DMS153 treated with DMSO at 0.1 percent for 48 hours (cell line): ENCODE measurements around the gene TNKS2.
"Not testable (repeated sequence)": the region's sequence is repeated elsewhere in the genome, so short reads cannot be mapped to it uniquely, and the experiment has no call there.

Source experiments
- DNase-seq: peaks from one replicate; lab custom pipeline; 2025; ENCODE audit not compliant: unreplicated experiment; lab: John Stamatoyannopoulos, UW

TNKS2 gene

DNA sequence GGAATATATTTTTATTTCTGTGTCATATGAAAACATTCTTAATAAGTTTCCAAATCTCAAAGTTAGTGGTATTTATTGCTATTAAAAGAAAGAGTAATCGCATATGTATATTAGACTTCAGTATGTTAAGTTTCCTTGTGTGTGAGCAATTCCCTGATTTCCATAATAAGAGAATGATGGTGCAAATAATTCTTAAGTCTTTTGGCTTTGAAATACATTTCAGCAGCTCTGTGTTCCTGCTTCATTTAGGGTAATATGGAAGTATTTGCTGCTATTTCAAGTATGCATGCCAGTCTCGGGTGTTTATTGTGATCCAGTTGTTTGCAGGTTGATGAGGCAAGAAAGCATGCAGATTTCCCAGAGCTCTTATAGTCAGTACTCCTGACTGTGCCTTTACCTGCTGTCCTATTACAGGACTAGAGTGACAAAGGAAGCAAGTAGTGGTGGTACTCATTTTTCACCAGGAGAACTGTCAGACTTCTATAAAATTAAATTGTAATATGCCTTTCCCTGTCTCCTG lies 67.4 kb downstream of the TNKS2 start:
- no peak for DNase-seq

DNA sequence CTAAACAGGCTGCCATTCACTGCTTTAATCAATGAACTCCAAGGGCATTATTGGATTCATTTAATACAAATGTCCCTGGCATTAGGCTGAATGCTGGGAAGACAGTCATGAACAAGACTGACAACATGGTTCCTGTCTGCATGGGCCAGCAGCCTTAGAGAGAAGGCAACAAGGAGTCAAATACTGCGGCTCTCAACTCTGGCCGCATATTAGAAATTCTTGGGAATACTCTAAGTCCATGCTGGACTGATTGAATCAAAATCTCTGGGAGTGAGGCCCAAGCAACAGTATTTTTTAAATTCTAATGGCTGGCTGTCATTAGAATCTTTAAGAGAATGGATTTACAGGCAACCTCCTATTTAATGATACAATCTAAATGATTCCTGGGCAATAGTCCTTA lies 76.9 kb downstream of the TNKS2 start:
- no peak for DNase-seq

DNA sequence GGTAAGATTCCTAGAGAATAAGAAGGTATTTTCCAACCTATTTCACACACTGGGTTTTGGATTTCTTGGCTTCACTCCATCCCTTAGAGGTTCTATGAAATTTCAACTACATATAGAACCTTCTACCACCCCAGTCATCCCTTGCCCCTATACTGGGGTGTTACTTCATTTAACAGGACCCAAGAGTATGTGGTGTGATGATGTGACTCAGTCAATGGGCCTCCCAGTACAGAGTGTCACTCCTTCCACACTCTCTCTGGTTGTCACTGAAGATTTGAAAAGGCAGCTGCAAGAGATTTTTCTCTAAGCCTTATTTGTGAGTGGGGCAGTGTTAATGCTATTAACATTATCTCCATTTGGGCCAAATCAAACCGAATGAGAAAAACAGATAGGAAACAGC lies 77.6 kb downstream of the TNKS2 start:
- no peak for DNase-seq

DNA sequence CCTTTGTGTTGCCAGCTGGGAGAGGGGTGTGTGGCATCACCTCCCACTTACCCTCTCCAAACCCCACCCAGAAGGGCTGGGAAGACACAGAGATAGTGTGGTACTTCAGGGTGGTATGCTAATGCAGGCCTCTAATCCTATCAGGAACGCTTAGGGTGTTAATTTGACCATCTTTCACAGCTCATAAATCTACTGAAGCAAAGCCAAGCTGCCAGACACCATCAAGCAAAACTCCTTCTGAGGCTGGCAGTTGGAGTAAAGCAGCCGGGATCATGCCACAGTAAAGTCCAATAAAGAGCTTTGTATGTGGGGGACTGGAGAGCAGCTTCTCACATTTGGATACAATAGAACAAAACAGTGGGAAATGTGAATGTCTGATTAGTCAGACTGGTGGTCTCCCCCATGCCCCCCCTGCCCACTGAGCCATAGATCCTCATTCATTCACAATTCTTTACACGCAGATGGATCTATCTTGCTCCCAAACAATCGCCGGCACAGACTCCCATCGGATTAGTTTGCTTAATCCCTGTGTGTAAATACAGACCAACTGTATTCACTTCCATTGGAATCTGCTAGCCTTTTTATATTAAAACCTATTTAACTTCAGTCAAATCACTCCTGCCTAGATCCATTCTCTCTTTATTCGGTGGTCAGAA lies 81.4 kb downstream of the TNKS2 start:
- DNase-seq, result no peak

DNA sequence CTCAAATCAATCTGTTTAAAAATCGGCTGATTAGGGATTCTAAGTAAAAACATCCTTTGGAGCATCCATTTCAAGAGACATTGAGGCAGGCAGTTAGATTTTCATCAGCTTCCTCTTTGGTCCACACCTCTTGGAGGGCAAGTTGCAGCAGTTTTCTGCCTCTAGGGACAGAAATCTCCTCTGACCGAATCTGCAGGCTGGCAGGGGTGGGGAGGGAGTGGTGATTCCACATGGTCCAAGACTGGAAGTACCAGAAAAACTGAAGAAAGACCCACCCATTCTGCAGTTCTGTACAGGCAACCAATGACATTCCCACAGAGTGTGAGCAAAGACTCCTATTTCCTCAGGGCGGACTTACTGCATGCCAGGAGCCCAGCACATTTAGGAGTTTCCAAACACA lies 82.1 kb downstream of the TNKS2 start:
- DNase-seq, result no peak

DNA sequence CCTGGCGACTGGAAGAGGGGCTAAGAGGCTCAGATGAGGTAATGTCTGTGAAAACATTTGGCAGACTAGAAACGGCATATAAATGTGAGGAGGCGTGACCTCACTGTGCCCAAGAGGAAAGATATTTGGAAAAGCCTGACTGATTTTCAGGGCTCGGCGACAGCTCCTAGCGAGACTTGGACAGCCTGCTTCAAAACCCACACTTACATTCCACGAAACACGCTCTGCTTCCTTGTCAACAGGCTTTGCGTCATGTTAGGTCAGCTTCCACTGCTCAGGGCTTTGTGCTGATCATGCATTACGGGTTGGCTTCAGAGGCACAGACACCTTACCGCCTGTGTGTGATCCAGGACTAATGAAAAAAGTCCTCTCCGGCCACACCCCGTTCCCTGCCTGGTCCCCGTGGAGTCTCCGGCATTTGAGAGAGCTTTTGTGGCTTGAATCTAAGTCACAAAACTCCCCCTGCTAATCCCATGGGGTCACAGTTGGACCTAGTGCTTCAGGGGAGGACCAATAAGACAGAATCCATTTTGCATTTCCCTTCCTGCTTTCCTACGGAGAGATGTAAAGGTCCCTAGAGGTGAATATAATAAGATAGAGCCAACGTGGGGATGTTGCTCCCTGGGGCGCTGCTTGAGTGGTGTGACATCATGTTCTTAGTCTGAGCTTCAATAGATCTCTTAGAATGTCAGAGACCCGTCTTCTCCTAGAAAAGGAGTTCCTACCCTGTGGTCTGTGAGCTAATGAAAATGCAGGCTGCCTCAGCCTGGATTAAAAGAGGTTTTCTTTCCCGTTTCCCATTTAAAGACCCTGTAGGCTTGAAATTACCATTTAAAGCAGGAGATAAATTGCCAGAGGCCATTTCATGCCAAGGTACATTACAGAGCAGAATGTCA lies 85.6 kb downstream of the TNKS2 start:
- peak; percentile 45 for DNase-seq

DNA sequence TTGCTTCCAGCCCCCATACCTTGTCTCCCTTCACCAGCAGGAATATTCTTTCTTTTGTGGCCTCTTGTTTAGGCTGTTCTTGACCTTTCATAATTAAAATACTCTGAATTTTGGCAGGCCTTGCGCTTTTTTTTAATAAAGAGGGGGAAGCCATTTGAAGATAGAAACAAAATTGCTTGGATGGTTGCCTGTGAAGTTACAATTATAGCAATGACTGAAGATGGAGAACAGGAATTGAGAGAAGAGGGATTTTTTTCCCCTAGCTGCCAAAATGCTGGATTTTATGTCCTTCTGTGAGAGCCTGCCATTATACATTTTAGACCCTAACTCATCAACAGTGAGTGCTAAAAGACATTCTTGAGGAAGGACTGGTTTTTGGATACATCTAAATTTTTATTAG lies 86.3 kb downstream of the TNKS2 start:
- no peak for DNase-seq

DNA sequence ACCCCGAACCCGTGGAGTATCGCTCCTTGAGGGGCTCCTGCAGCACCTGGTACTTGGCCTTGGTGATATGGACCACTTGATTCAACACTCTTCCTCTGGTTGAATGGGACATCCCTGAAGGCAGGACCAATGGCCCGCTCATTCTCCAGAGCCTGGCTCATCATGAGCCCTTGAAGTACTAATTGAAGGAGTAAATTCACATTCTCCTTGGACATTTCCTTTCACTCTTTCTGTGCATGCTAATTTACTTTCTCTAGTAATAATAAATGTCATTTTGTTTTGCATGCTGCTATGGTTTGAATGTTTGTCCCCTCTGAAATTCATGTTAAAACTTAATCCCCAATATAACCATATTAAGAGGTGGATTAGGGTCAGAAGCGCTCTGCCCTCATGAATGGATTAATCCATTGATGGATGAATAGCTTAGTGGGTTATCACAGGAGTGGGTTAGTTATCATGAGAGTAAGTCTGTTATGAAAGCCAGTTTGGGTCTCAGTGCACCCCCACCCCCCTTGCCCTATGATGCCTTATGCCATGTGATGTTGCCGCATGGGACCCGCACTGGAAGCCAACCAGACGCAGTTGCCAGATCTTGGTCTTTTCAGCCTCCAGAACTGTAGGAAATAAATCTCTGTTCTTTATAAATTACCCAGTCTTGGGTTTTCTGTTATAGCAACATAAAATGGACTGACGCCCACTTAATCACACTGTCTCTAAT lies 87.3 kb downstream of the TNKS2 start:
- DNase-seq, result no peak

DNA sequence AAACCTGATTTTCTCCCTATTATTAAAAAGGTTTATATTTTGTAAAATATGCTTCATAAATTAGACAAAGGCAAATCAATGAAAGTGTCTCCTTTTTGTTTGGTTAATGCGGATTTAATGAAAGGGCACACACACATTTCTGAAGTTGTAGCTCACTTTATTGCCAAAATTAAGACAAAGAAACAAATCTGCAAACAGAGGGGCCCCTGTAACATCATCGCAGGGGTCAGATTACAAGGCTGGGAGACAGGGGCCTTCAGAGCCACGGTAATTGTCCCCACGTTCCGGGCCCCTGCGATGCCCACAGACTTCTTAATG lies 88.7 kb downstream of the TNKS2 start:
- no peak for DNase-seq

DNA sequence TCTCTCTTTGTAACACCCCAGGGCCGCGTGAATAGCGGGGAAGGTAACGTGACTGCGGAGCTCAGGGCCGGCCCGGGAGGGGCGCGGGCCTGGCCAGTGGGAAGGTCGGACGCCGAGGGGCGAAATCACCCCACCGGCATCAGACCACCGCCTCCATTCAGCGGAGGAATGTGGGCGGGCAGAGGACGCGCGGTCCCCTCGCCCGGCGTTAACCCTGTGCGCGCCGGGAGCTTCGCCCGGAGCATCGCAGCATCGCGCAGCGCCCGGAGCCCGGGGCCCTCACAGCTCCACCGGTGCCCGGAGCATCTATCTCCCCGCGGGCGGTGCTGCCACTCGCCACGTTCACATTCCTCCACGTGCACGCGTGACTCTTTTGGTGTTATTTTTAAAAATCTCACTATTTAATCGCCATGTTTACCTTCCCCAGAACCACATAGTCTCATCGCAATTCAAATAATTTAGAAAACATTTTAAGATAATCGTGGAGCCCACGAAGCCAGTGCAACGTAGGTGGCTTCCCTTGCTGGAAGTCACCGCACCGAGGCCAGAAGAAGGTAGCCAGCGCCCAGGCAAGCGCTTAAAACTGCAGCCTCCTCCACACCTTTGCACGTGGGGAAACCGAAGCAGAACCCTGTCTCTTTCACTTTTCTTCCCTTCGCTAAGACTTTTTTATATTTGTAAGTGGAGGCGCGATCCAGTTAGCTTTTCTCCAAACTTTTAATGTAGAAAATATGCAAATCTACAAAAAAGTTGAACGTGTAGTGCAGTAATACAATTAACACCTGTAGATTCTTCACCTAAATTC lies 89.2 kb downstream of the TNKS2 start:
- DNase-seq, result no peak

DNA sequence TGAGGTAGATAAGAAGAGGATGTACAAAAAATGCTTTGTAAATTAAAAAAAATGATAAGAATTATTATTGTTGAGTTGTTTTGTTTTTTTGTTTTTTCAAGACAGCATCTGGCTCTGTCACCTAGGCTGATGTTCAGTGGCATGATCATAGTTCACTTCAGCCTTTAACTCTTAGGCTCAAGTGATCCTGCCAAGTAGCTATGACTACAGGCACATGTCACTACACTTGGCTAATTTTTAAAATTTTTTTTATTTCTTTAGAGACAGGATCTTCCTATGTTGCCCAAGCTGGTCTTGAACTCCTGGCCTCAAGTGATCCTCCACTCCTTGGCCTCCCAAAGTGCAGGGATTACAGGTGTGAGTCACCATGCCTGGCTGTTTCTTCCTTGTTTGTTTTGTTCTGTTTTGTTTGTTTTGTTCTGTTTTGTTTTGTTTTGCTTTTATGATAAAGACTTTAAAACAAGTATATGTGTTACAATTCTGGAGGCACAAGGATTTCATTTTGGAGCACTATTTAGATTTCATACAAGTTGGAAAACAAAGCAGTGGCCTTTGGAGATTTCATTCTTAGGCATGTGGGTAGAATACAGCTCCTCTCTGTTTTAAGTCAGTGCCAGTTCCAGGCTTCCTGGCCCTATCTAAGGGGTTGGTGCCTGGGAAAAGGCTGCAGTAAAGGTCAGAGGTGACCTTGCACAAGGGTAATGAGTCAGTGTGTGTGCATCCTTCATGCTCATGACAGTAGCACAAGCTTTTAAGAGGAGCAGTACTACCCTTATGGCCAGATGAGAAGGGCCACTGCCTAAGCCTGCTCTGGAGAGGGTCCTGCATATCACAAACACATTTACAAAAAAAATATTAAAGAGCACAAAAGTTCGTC lies 93.1 kb downstream of the TNKS2 start:
- DNase-seq, result no peak

DNA sequence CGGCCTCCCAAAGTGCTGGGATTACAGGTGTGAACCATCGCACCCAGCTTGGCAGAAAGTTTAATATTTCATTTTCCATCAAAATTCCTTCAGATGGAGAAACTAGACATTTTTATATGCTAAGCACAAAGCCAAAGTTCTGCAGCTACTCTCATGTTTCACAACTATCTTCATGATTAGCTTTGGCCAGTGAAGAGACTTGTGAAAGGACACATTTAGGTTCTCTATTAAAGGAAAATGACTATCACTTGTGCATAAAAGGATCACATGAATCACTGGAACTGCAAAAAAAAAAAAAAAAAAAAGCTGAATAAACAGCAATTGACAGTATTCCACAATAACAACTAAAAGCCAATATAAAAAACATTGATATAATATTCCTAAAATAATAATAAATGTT lies 94.8 kb downstream of the TNKS2 start:
- no peak for DNase-seq

DNA sequence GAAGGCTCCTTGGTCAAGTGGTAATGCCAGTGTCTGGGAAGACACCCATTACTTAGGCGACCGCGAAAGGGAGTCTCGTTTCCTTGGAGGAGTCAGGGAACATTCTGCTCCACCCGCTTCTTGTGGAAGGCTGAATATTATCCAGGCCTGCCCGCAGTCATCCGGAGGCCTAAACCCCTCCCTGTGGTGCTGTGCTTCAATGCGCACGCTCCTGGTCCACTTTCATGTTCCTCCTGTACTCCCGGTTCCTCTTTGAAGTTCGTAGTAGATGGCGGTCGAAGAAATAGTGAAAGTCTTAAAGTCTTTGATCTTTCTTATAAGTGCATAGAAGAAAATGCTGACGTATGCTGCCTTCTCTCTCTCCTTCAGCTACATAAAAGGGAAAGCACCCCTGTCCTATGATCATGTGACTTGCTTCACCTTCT lies 96.0 kb downstream of the TNKS2 start:
- DNase-seq, result not testable (repeated sequence)

DNA sequence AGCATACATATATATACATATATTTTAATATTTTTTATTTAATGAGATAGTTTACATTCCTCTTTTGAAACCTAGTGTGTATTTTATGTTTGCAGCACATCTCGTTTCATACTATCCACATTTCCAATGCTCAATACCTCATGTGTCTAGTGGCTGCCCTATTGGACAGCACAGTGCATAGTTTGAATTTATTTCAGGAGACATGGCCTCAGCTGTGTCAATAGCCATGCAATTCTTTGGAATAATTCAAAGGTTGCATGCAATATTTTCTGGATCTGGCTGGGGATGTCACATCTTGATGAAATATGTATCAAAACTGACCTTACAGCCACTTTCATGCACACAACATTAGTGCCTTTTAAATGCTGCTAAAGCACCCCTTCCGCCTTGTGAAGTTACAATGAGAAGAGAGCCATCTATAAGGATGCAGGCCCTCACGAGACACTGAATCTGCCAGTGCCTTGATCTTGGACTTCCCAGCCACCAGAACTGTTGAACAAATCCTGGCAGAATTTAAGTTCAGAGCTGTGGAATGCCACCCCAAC lies 98.1 kb downstream of the TNKS2 start:
- no peak for DNase-seq

DNA sequence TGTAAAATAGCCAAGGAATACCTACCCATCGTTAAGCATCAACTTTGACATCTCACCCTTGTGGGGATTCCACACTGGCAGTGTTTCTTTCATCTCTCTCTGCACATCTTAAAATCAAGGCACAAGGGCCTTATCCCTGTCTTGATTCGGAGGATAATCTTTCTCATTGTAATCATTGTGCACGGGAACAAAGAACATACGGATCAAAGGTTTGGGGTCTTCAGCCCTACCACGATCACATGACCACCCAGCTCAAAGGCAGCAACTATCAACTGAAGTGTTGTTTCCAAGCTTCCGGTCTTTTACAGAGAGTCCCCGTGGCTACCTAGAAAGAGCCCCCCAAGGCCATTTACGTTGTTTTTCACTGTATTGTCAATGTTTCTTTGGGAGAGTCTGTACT lies 99.2 kb downstream of the TNKS2 start:
- no peak for DNase-seq

DNA sequence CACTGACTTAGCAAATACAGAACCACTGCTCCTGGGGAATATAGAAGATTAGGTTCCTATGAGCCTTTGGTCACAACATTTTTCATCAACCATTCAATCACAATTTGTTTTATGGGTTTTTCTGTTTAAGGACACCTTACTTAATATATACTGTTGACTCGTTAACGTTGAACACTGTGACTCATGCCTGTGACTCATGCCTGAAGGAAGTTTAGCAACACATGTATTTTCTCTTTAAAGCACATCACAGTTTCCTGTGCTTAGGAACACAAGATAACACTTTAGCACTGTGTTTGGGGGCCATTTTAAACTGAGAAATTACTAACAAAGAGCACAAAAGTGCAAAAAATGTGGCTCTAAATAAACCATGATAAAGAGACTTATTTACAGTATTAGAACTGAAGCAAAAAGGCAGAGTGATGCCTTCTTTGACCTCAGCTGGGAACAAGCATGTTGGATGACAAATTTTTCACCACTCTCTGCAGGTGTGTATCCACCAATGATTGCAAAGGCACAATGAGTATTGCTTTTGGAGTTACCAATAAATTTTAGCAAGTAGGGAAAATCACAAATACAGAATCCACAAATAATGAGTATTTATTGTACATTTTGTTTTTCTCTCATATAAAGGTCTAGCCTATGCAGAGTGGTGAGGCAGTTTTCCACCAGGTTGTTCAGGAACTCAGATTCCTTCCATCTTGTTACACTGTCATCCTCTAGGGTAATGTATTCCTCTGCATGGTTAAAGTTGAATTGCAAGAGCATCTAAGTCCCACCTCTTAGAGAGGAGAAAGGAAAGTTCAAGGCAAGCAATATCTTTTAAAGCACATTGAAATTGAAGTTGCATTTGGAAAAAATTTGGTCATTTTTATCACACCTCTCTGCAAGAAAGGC lies 103.8 kb downstream of the TNKS2 start:
- no peak for DNase-seq

DNA sequence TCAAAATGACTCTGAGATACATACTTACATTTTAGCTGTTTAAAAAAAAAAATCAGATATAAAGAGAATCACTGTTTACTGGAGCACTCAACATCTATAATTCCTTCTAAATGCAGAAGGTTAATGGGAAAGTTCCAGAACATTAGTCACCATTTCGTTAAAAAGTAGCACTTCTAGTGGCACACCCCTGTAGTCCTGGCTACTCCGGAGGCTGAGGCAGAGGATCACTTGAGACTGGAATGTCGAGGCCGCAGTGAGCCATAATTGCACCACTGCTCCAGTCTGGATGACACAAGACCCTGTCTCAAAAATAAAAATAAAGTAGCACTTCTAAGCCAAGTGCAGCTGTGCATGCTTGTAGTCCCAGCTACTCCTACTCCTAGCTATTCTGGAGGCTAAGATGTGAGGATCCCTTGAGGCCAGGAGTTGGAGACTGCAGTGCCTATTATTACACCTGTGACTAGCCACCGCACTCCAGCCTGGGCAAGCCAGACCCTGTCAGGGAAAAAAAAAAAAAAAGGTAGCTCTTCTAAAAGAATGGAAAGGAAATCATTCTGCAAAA lies 108.9 kb downstream of the TNKS2 start:
- no peak for DNase-seq

DNA sequence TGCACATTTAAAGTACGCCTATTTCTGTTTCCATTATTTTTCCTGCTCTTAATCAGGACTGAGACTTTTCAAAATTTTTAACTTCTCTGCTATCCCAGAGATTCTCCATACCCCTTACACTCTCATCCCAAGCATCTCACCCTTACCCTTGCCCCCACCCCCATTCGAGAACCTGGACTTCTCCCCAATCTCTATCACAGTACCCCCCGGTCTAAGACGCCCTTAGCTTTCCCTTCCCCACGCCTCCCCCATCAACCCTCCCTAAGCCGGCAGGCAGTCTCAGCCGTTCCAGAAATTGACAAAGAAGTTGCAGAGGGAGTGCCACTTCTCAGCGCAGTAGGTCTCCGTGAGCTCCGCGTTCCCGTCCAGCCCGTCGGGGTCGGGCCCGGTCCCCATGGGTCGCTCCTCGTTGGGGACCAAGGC lies 109.7 kb downstream of the TNKS2 start:
- no peak for DNase-seq
